ENCODE measurements around the gene ADAMTSL1. TPM values are rescaled to one million over a fixed set of nuclear protein-coding genes. Genes with fewer than 3 reads are reported as not detected.

The ADAMTSL1 gene
- total RNA-seq, 1 donor from 2014 or later: 7.3 TPM

GRCh38 chr9:18666986-18667772 is 193.2 kb downstream of the ADAMTSL1 start:
- no peak for DNase-seq

- DNase-seq: no peak
Observed at GRCh38 chr9:18668944-18669343, 195.0 kb downstream of the ADAMTSL1 start.

- DNase-seq: no peak
Observed at GRCh38 chr9:18672706-18673105, 198.8 kb downstream of the ADAMTSL1 start.

DNA sequence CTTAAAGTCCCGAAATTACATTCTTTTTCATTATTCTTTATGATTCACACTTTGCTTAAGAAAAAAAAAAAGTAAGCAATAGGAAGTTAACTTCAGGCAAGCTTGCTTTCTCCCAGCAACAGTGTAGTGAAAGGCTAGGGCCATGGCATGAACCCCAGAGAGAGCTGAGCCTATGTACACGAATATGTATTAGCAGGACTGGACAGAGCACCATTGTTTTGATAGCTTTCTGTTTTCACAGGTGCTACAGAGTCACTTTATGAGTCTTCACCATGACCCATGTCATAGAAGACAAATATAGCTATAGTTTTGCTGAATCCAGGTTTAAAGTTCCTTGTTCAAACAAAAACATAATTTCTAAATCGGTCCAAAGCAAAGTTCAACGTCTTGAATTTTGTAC is 199.2 kb downstream of the ADAMTSL1 start:
- no peak for DNase-seq

- DNase-seq: no peak
Observed at GRCh38 chr9:18675332-18675731, 201.4 kb downstream of the ADAMTSL1 start.

DNA sequence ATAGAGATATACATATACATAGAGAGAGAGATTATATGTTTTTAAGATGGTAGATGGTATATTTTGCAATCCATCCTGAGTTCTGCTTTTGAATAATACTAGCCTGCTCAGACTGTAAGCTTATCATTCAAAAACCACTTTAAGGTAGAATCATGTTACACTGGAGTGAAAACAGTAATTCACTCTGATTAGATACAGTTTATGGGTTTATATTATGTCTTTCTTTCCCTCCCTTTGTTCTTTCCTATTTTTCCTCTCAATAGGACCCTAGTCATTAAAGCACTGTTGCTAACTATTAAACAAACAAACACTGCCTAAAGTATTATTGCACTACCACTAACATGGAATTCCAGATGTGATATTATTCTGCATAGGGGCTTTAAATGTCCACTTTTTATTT is 202.0 kb downstream of the ADAMTSL1 start:
- DNase-seq: no peak

DNA sequence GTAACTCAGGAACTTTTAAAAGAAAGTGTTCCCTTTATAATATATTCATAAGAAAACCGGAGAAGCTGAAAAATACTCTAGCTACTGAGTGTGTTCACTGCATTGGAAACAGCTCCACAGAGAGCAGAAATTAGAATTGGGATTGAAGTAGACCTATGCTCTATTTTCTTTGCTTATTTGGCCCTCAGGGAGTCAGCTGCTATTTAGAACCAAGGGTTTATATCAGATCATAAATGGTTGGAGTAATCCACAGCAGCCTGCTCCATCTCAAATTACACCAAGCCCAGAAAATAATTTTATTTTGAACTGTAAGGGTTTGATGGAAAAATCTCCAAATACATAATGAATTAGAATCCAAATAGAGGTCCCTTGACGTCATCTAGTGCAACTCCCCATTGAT is 202.6 kb downstream of the ADAMTSL1 start:
- no peak for DNase-seq

DNA sequence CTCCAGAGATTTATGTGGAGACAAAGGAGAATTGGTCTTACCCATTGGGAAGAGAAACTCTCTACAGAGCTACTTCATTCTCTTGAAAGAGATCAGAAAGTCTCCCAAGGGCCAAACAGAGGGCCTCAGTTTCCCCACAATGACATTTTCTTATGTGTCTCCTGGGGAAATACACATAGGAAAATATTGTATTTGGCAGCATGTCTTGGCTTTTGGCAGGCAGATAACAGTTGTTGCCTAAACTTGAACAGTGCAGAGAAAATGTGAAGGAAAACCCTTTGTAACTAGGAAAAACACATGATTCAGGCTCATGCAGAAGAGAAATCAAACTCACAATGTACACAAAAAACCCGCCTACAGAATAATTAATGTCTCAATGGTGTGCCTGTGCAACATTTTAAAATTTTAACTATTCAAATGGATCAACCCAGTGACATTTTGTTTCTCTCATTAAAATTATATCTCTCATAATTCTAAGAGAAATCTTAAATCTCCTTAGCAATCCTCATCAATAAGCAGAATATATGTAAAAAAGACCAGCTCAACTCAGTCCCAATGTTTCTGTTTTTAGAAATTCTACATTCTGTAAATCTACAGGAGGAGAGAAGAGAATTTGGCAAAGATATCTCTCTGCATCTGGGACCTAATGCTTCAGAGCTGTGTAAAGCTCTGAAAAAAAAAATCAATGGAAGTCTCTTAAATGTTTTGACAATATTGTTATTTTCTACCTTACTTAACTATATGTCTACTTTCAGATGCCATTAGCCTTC is 205.1 kb downstream of the ADAMTSL1 start:
- no peak for DNase-seq

DNA sequence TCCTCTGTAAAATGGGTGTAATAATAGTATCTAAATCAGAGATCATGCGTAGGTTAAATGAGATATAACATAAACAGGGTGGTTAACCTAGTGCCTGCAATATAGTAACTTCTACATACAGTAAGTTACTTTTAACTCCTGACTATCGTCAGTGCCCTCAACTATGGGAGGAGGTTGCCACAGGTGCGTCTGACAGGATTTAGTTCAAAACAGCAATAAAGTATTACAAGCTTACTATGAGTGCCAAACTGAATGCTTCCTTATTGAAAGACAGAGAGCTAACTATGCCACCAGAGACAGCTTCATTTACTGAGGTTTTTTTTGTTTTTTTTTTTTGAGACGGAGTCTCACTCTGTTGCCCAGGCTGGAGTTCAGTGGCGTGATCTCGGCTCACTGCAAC is 209.0 kb downstream of the ADAMTSL1 start:
- no peak for DNase-seq

- DNase-seq: no peak
Observed at GRCh38 chr9:18683312-18683711, 209.4 kb downstream of the ADAMTSL1 start.

- DNase-seq: no peak
Observed at GRCh38 chr9:18683851-18684250, 209.9 kb downstream of the ADAMTSL1 start.

- DNase-seq: no peak
Observed at GRCh38 chr9:18684593-18685317, 210.8 kb downstream of the ADAMTSL1 start.

- DNase-seq: no peak
Observed at GRCh38 chr9:18688581-18689565, 214.9 kb downstream of the ADAMTSL1 start.

- DNase-seq: no peak
Observed at GRCh38 chr9:18689921-18690320, 216.0 kb downstream of the ADAMTSL1 start.

GRCh38 chr9:18692268-18692667 is 218.3 kb downstream of the ADAMTSL1 start:
- DNase-seq: no peak

GRCh38 chr9:18692962-18693361 is 219.0 kb downstream of the ADAMTSL1 start:
- no peak for DNase-seq

DNA sequence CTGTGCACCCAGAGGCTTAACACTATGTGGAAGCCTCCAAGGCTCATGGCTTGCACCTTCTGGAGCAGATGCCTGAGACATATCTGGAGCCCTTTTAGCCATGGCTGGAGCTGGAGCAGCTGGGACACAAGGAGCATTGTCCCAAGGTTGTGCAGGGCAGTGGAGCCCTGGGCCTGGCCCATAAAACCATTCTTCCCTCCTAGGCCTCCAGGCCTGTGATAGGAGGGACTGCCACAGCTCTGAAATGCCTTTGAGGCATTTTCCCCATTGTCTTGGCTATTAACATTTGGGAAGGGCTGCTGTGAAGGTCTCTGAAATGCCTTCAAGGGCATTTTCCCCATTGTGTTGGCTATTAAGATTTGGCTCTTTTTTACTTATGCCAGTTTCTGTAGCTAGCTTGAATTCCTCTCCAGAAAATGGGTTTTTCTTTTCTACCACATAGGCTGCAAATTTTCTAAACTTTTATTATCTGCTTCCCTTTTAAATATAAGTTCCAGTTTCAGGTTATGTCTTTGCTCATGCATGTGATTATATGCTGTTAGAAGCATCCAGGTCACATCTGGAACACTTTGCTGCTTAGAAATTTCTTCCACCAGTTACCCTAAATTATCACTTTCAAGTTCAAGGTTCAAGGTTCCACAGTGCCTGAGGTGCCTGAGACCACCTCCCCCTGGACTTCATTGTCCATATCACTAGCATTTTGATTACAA is 221.2 kb downstream of the ADAMTSL1 start:
- no peak for DNase-seq

- DNase-seq: no peak
Observed at GRCh38 chr9:18698992-18699391, 225.0 kb downstream of the ADAMTSL1 start.

DNA sequence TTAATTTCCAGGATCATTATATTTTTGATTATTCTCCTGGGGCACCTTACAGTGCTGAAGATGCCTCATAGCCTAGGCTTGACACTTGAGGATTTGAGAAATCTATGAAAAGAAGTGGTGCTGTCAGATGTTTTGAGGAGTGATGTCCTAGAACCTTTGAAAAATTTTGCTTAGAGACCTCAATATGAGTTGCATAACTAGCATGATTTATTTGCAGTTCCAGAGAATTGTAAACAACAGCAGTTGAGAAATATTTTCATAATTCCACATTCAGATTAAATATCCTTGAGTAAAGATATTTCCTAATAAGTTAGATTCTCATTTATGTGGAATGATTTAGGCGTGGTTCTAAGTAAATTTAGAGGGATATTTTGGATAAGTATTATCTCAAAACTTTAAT is 225.8 kb downstream of the ADAMTSL1 start:
- no peak for DNase-seq

DNA sequence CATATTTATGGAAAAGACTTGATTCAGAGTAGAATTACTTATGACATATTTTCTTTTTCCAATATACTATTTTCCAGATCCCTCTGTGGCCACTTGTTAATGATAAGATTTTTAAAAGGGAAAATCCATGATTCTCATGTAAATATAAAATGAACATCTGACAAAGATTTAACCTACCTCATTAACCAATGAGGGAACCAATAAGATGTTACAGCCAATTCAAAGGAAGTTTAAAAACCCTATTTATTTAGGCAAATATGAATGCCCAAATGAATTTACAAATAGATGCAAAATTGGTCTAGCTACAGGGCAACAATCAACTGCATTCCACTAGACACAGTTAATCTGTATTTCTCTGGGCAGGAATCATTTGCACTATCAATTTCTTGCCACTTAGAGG is 226.8 kb downstream of the ADAMTSL1 start:
- DNase-seq: no peak

Data from occipital lobe (tissue), 2 donors.